Heart right ventricle (tissue), 16 donors: ENCODE results near the gene ALK. TPM values are rescaled to one million over a fixed set of nuclear protein-coding genes. Genes with fewer than 3 reads are reported as not detected.

Source experiments
- ATAC-seq, 8 donors: fragments of 200-7000 bp; cut with Tn5 transposase; one replicate each; pipeline ENCODE4 v1.9.1; 2020; ENCODE audit warnings: mild to moderate bottlenecking in 8 of 8, moderate library complexity in 8 of 8, moderate number of reproducible peaks in 1 of 8
- DNase-seq, 2 donors: peaks; one replicate each; pipeline ENCODE4 v3.0.0-alpha.2; 2020
- H3K27ac ChIP-seq, 10 donors: fragments of 200-600 bp; sonication (generic) in 2 of 10; one replicate each; pipeline versions ENCODE4 v1.5.0 to v1.8.0; 2020 to 2022; ENCODE audit warnings: mild to moderate bottlenecking in 3 of 10
- H3K27me3 ChIP-seq, 7 donors: fragments of 200-600 bp; one replicate each; pipeline ENCODE4 v1.8.0; 2021 to 2022; ENCODE audit warnings: mild to moderate bottlenecking in 2 of 7
- H3K36me3 ChIP-seq, 9 donors: fragments of 200-600 bp; sonication (generic) in 1 of 9; one replicate each; pipeline versions ENCODE4 v1.5.0 to v1.8.0; 2020 to 2022; ENCODE audit warnings: mild to moderate bottlenecking in 2 of 9
- H3K4me1 ChIP-seq, 9 donors: fragments of 200-600 bp; sonication (generic) in 1 of 9; one replicate each; pipeline versions ENCODE4 v1.5.0 to v1.8.0; 2020 to 2022; ENCODE audit warnings: mild to moderate bottlenecking in 4 of 9
- H3K4me3 ChIP-seq, 10 donors: fragments of 200-600 bp; sonication (generic) in 2 of 10; one replicate each; pipeline versions ENCODE4 v1.5.0 to v1.8.0; 2020 to 2022; ENCODE audit warnings: mild to moderate bottlenecking in 7 of 10, moderate library complexity in 2 of 10
- H3K9me3 ChIP-seq, 11 donors: fragments of 200-600 bp in 10 of 11; sonication (generic) in 2 of 11; one replicate each; pipeline versions ENCODE4 v1.5.0 to v1.8.0; 2013 to 2022; ENCODE audit warnings: mild to moderate bottlenecking in 2 of 11, control low read depth in 1 of 11, moderate library complexity in 1 of 11
- WGBS, 2 donors: extraction: QIAGEN DNeasy Blood & Tissue Kit; methylation state at CpG; one replicate each; pipeline ENCODE4 v1.1.7; 2013; ENCODE audit warnings: inconsistent platforms in 1 of 2; 5-methylcytosine and 5-hydroxymethylcytosine counted together
- intact Hi-C, 10 donors: fragments of 100-400 bp; cut with DNase I; formaldehyde crosslinking; loops; one replicate each; pipeline versions ENCODE4 v1.11.1 to v1.14.2; 2022
- polyA plus RNA-seq, 2 donors: library from polyadenylated mRNA; stranded (reverse); fragments of 200-250 nt; gene quantifications; one replicate each; pipeline ENCODE4 v1.2.3, GENCODE V29; 2013
- total RNA-seq, 10 donors: library from RNA; stranded (reverse); fragmentation: NEBNext Ultra II Directional in 3 of 10; extraction: Animal tissue kit (Norgen Biotek cat#: 25700) in 3 of 10; gene quantifications; one replicate each; pipeline versions ENCODE4 v1.2.1 to v1.2.4, GENCODE V29; 2021 to 2023
- TF ChIP-seq, protein P1 (sequence below), 9 donors: fragments of 200-600 bp; sonication (generic) in 2 of 9; IDR thresholded peaks; one replicate each; pipeline versions ENCODE4 v1.5.0 to v1.8.0; 2021 to 2022; ENCODE audit warnings: antibody characterized with exemption in 9 of 9, mild to moderate bottlenecking in 5 of 9, moderate library complexity in 1 of 9
- donor health status: Arrhythmogenic right ventricular cardiomyopathy.
- donor health status: ischemic (EF 13 %, LVEDD 7.1; RV severe dilation, severe dysfunction).
- donor health status: healthy with polysubstance abuse.
- donor health status: DM: no; HTN: yes; CAD: no.
- donor health status: DM: no; HTN: no; CAD: no.
- donor health status: ischemic (EF 25% LVEDD 6.9; RV normal size, moderate dysfunction).
- donor health status: ischemic (EF 25% LVEDD 5.7; RV mildly dilated, moderate dysfunction).
- donor health status: healthy.
- donor health status: DM: yes; HTN: yes; CAD: no.
- donor health status: Ischemic cardiomyopathy.
- donor health status: ischemic (EF 35%, LVEDD 5.7; RV mildly dilated, moderate dysfunction).
- donor health status: nonischemic (EF 11% LVEDD 7.7; RV severe dilation, severe dysfunction).
- donor health status: DM: yes; HTN: yes; CAD: no.
- donor health status: PGD.
- donor health status: ischemic (EF 29% LVEDD 5.4; RV normal size, mild dysfunction).
- donor health status: nonischemic (EF 23%, LVEDD 6.1; RV moderate dilation, normal function).

ALK gene
- total and polyA plus RNA-seq, 12 donors, result 0.01 to 0.24 (median 0.08) TPM; not detected in 7

- Histone ChIP-seq H3K27ac (no peak overlapping the region), H3K27me3 (peaks cover 0 to 6% (median 2%) of the 10 kb centered on the region in 7 donors), H3K4me1 (no peaks in the 10 kb centered on the region), H3K36me3 (no peaks in the 10 kb centered on the region), H3K9me3 (no peaks in the 10 kb centered on the region), H3K4me3 (no peak overlapping the region)
- 50 to 64% methylated on average over 1 of the region's 1 CpG for WGBS, 2 donors
- intact Hi-C loops, result no loop called here
- no peak for ATAC-seq
- no peak for DNase-seq
- TF ChIP-seq, protein P1, sequence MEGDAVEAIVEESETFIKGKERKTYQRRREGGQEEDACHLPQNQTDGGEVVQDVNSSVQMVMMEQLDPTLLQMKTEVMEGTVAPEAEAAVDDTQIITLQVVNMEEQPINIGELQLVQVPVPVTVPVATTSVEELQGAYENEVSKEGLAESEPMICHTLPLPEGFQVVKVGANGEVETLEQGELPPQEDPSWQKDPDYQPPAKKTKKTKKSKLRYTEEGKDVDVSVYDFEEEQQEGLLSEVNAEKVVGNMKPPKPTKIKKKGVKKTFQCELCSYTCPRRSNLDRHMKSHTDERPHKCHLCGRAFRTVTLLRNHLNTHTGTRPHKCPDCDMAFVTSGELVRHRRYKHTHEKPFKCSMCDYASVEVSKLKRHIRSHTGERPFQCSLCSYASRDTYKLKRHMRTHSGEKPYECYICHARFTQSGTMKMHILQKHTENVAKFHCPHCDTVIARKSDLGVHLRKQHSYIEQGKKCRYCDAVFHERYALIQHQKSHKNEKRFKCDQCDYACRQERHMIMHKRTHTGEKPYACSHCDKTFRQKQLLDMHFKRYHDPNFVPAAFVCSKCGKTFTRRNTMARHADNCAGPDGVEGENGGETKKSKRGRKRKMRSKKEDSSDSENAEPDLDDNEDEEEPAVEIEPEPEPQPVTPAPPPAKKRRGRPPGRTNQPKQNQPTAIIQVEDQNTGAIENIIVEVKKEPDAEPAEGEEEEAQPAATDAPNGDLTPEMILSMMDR (IDR thresholded peaks at IDR 0.05), result no peak
Measured at GRCh38 chr2:29761278-29761677, 160.1 kb downstream of the ALK start.

GRCh38 chr2:29760008-29760407, 161.4 kb downstream of the ALK start:
- intact Hi-C loops, result no loop called here

DNA sequence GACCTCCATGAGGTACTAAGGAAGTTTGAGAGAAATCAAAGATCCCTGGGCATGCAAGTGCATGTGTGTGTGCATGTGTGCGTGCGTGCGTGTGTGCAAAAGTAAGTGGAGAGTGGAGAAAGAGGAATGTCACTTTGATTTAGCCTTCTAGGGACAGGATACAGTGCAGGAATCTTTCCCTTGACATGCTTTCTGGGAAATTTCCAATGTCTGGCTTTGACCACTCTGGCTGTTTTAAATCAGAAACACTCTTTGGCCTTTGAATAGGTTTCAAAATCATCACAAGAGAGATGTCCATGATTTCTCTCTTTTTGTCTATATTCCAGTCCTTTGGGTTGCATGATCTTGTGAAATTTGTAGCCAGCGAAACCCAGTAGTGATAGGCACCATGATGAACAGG, 162.0 kb downstream of the ALK start:
- Histone ChIP-seq H3K27me3 (peaks cover 0 to 6% (median 2%) of the 10 kb centered on the region in 7 donors), H3K36me3 (no peaks in the 10 kb centered on the region), H3K4me3 (no peak overlapping the region), H3K4me1 (no peaks in the 10 kb centered on the region), H3K9me3 (no peaks in the 10 kb centered on the region), H3K27ac (no peak overlapping the region)
- no peak for ATAC-seq
- TF ChIP-seq, protein P1 (IDR thresholded peaks at IDR 0.05), result no peak
- DNase-seq, result no peak
- WGBS, 2 donors, result 86 to 88% methylated on average over 4 of the region's 4 CpGs
- intact Hi-C loops, result no loop called here

More at GRCh38 chr2:29760008-29760407, 161.4 kb downstream of the ALK start:
- TF ChIP-seq, protein P1 (IDR thresholded peaks at IDR 0.05), result no peak
- no peaks in the 10 kb centered on the region for H3K4me1 ChIP-seq
- ATAC-seq (no peak), DNase-seq (no peak)
- H3K4me3 ChIP-seq, result no peak overlapping the region
- WGBS, 2 donors, result 87 to 88% methylated on average over 3 of the region's 3 CpGs
- no peaks in the 10 kb centered on the region for H3K36me3 ChIP-seq
- H3K9me3 ChIP-seq, result no peaks in the 10 kb centered on the region
- no peak overlapping the region for H3K27ac ChIP-seq
- peaks cover 0 to 6% (median 2%) of the 10 kb centered on the region in 7 donors for H3K27me3 ChIP-seq

GRCh38 chr2:29755829-29756228, 165.6 kb downstream of the ALK start:
- no peak overlapping the region for H3K27ac ChIP-seq
- no peak overlapping the region for H3K4me3 ChIP-seq
- DNase-seq (no peak), ATAC-seq (no peak)
- 93 to 94% methylated on average over 5 of the region's 5 CpGs for WGBS, 2 donors
- TF ChIP-seq, protein P1 (IDR thresholded peaks at IDR 0.05), result no peak
- no peaks in the 10 kb centered on the region for H3K27me3 ChIP-seq
- no peaks in the 10 kb centered on the region for H3K4me1 ChIP-seq
- no peaks in the 10 kb centered on the region for H3K9me3 ChIP-seq
- H3K36me3 ChIP-seq, result no peaks in the 10 kb centered on the region
- intact Hi-C loops, result loop anchor here in 1 of 10 donors (2.0 kb wide), 1 partner anchor 69 kb away; no protein-coding TSS in a partner anchor
